Neural cell (in vitro differentiated cells): ENCODE data around the gene KIT. TPM values are rescaled to one million over a fixed set of nuclear protein-coding genes. Genes with fewer than 3 reads are reported as not detected.

ENCODE experiments used
- H2AFZ ChIP-seq: fragments of 200-600, 300-800 bp; sonication (generic), shearing (Covaris generic); 2 replicates; pipeline ENCODE4 v1.6.0; 2014; ENCODE audit warnings: low read depth, mild to moderate bottlenecking, antibody characterized with exemption, low read length, moderate library complexity
- H3F3A ChIP-seq: fragments of 200-600 bp; shearing (Covaris generic); 2 replicates; pipeline ENCODE4 v1.6.1; 2016; ENCODE audit warnings: mild to moderate bottlenecking, moderate library complexity, mixed read lengths, antibody characterized with exemption, low read length; ENCODE audit not compliant: insufficient read depth, poor library complexity, severe bottlenecking
- H3K27ac ChIP-seq: fragments of 200-600, 300-800 bp; sonication (generic), shearing (Covaris generic); 2 replicates; pipeline ENCODE4 v1.5.1; 2014; ENCODE audit warnings: mild to moderate bottlenecking, low read length, moderate library complexity
- H3K27me3 ChIP-seq: fragments of 300-800, 200-600 bp; sonication (generic), shearing (Covaris generic); 2 replicates; pipeline ENCODE4 v1.6.0; 2014; ENCODE audit warnings: mild to moderate bottlenecking, low read depth, low read length, moderate library complexity; ENCODE audit not compliant: insufficient read depth
- H3K36me3 ChIP-seq: fragments of 300-800, 200-600 bp; sonication (generic), shearing (Covaris generic); 2 replicates; pipeline ENCODE4 v1.5.1; 2014; ENCODE audit warnings: mild to moderate bottlenecking, antibody characterized with exemption, low read length, moderate library complexity; ENCODE audit not compliant: insufficient read depth
- H3K4me2 ChIP-seq: fragments of 300-800, 200-600 bp; sonication (generic), shearing (Covaris generic); 2 replicates; pipeline ENCODE4 v1.6.0; 2014; ENCODE audit warnings: mild to moderate bottlenecking, low read length
- H3K4me3 ChIP-seq: fragments of 300-800, 200-600 bp; sonication (generic), shearing (Covaris generic); 2 replicates; pipeline ENCODE4 v1.5.1; 2014; ENCODE audit warnings: mild to moderate bottlenecking, low read length, moderate library complexity
- H3K79me2 ChIP-seq: fragments of 200-600 bp; shearing (Covaris generic); replicated peaks from 2 replicates; pipeline ENCODE4 v1.6.0; 2014; ENCODE audit warnings: mild to moderate bottlenecking, low read length, moderate library complexity; ENCODE audit not compliant: insufficient read depth
- H3K9ac ChIP-seq: fragments of 300-800, 200-600 bp; sonication (generic), shearing (Covaris generic); 2 replicates; pipeline ENCODE4 v1.6.1; 2016; ENCODE audit warnings: mild to moderate bottlenecking, low read length, mixed read lengths
- H3K9me2 ChIP-seq: fragments of 200-600 bp; shearing (Covaris generic); 2 replicates; pipeline ENCODE4 v1.6.1; 2016; ENCODE audit warnings: mild to moderate bottlenecking, low read length, mixed read lengths; ENCODE audit not compliant: insufficient read depth
- H3K9me3 ChIP-seq: fragments of 200-600, 300-800 bp; sonication (generic), shearing (Covaris generic); 2 replicates; pipeline ENCODE4 v1.6.1; 2016; ENCODE audit warnings: mild to moderate bottlenecking, mixed run types, low read length, moderate library complexity, mixed read lengths
- H4K20me1 ChIP-seq: fragments of 200-600 bp; shearing (Covaris generic); 2 replicates; pipeline ENCODE4 v1.6.1; 2016; ENCODE audit warnings: mild to moderate bottlenecking, mixed run types; ENCODE audit not compliant: insufficient read depth
- CTCF ChIP-seq: fragments of 450-650 bp; IDR thresholded peaks from 2 replicates; pipeline ENCODE4 v1.5.1; 2014; ENCODE audit warnings: antibody characterized with exemption, mild to moderate bottlenecking, moderate library complexity; ENCODE audit not compliant: poor library complexity, severe bottlenecking
- EP300 ChIP-seq: fragments of 450-650 bp; conservative IDR thresholded peaks from 2 replicates; pipeline ENCODE4 v1.6.1; 2014; ENCODE audit warnings: antibody characterized with exemption, mild to moderate bottlenecking, moderate library complexity; ENCODE audit not compliant: poor library complexity, severe bottlenecking
- EZH2 ChIP-seq: fragments of 200-600, 300-800 bp; shearing (Covaris generic), sonication (generic); IDR thresholded peaks from 2 replicates; pipeline ENCODE4 v1.6.1; 2014; ENCODE audit warnings: antibody characterized with exemption, low read length, borderline replicate concordance, mild to moderate bottlenecking; ENCODE audit not compliant: insufficient read depth, poor library complexity, severe bottlenecking
- MXI1 ChIP-seq: fragments of 450-650 bp; conservative IDR thresholded peaks from 2 replicates; pipeline ENCODE4 v1.6.1; 2014; ENCODE audit warnings: antibody characterized with exemption, mild to moderate bottlenecking; ENCODE audit not compliant: poor library complexity, severe bottlenecking
- POLR2AphosphoS5 ChIP-seq: IDR thresholded peaks from 2 replicates; pipeline ENCODE4 v1.6.1; 2012
- RAD21 ChIP-seq: fragments of 450-650 bp; conservative IDR thresholded peaks from 2 replicates; pipeline ENCODE4 v1.6.1; 2014; ENCODE audit warnings: antibody characterized with exemption, mild to moderate bottlenecking, moderate library complexity
- REST ChIP-seq: IDR thresholded peaks from 2 replicates; pipeline ENCODE4 v1.6.1; 2012; ENCODE audit warnings: borderline replicate concordance
- SMC3 ChIP-seq: fragments of 450-650 bp; conservative IDR thresholded peaks from 2 replicates; pipeline ENCODE4 v1.6.1; 2014; ENCODE audit warnings: antibody characterized with exemption, mild to moderate bottlenecking, moderate library complexity; ENCODE audit not compliant: poor library complexity
- TAF1 ChIP-seq: IDR thresholded peaks from 2 replicates; pipeline ENCODE4 v1.6.1; 2012; ENCODE audit warnings: low read depth
- polyA plus RNA-seq: library from polyadenylated mRNA; depleted of rRNA; stranded (reverse); fragments of >200 nt; gene quantifications from 2 replicates; pipeline ENCODE4 v1.2.3, GENCODE V29; 2014

Gene KIT
- polyA plus RNA-seq, 1 donor from 2014 or later: 0.95 TPM

DNA sequence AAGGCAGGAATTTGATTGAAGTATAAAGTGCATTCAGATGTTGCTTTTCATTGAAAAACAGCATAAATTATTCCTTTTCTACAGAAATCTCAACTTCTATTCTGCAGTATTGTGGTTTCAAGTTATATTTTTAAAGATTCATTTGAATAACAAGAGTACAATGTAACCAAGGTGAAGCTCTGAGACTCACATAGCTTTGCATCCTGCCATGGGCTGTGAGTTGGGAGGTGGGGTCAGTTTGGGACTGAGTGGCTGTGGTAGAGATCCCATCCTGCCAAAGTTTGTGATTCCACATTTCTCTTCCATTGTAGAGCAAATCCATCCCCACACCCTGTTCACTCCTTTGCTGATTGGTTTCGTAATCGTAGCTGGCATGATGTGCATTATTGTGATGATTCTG, 69.2 kb downstream of the KIT start:
- H2AFZ ChIP-seq: no peak overlapping the region
- no peaks in the 10 kb centered on the region for H3K36me3 ChIP-seq
- H4K20me1 ChIP-seq: no peaks in the 10 kb centered on the region
- no peaks in the 10 kb centered on the region for H3K9me3 ChIP-seq
- no peaks in the 10 kb centered on the region for H3F3A ChIP-seq
- no peak overlapping the region for H3K9ac ChIP-seq
- no peak overlapping the region for H3K4me2 ChIP-seq
- no peaks in the 10 kb centered on the region for H3K79me2 ChIP-seq
- H3K9me2 ChIP-seq: no peaks in the 10 kb centered on the region
- TF ChIP-seq EZH2 (no peak), MXI1 (no peak), CTCF (no peak), TAF1 (no peak), REST (no peak), POLR2AphosphoS5 (no peak), RAD21 (no peak), EP300 (no peak), SMC3 (no peak)
- H3K27me3 ChIP-seq: no peaks in the 10 kb centered on the region
- H3K27ac ChIP-seq: no peak overlapping the region
- H3K4me3 ChIP-seq: no peak overlapping the region

DNA sequence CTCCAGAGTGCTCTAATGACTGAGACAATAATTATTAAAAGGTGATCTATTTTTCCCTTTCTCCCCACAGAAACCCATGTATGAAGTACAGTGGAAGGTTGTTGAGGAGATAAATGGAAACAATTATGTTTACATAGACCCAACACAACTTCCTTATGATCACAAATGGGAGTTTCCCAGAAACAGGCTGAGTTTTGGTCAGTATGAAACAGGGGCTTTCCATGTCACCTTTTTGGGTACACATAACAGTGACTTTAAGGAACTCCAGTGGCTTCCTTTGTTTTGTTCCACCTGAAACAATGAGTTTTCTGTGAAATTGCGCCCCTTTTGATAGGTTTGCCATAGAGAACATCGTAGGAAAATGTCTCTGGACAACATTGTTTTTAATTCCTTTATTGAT, 69.6 kb downstream of the KIT start:
- Histone ChIP-seq H3K27me3 (no peaks in the 10 kb centered on the region), H3K36me3 (no peaks in the 10 kb centered on the region), H3K4me3 (no peak overlapping the region), H3K27ac (no peak overlapping the region), H3K9me3 (no peaks in the 10 kb centered on the region), H3K4me2 (no peak overlapping the region), H3K79me2 (no peaks in the 10 kb centered on the region), H3F3A (no peaks in the 10 kb centered on the region), H3K9me2 (no peaks in the 10 kb centered on the region), H2AFZ (no peak overlapping the region), H3K9ac (no peak overlapping the region), H4K20me1 (no peaks in the 10 kb centered on the region)
- TF ChIP-seq SMC3: no peak
- TF ChIP-seq TAF1: no peak
- TF ChIP-seq POLR2AphosphoS5: no peak

DNA sequence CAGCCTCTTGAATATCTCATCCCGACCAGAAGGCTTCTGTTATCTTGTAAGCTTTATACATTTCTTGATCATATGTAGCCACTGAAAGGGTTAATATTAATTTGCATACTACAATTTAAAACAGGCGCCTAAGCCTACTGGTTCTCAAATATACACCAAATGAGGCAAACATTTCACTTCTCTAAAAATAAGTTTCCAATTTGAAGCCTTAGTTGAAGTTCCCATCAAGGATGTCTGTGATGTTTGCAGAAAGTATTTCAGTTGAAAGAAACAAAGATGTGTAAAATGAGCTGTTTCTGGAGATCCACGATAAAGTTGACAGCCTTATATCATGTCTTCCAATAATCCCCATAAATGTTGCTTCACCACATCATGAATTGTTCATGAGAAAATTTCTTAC, 70.6 kb downstream of the KIT start:
- no peaks in the 10 kb centered on the region for H3K9me3 ChIP-seq
- TF ChIP-seq EP300: no peak
- TF ChIP-seq CTCF: no peak
- no peak for TF ChIP-seq SMC3
- TF ChIP-seq TAF1: no peak
- no peak for TF ChIP-seq REST
- no peak for TF ChIP-seq POLR2AphosphoS5
- no peak overlapping the region for H2AFZ ChIP-seq
- H3K27ac ChIP-seq: no peak overlapping the region
- H3K79me2 ChIP-seq: no peaks in the 10 kb centered on the region
- no peaks in the 10 kb centered on the region for H3K27me3 ChIP-seq
- H3K9ac ChIP-seq: no peak overlapping the region
- no peak overlapping the region for H3K4me3 ChIP-seq
- no peaks in the 10 kb centered on the region for H3K9me2 ChIP-seq
- H3K36me3 ChIP-seq: no peaks in the 10 kb centered on the region
- H3K4me2 ChIP-seq: no peak overlapping the region
- H4K20me1 ChIP-seq: no peaks in the 10 kb centered on the region
- no peaks in the 10 kb centered on the region for H3F3A ChIP-seq
